NOMO-1 treated with DMSO at 0.1 percent for 48 hours (cell line): ENCODE data around the gene SYNPO2L.
"Not testable (repeated sequence)": the region's sequence is repeated elsewhere in the genome, so short reads cannot be mapped to it uniquely, and the experiment has no call there.

ENCODE experiments used
- DNase-seq: peaks from one replicate; lab custom pipeline; 2025; ENCODE audit not compliant: unreplicated experiment; lab: John Stamatoyannopoulos, UW

The SYNPO2L gene

DNA sequence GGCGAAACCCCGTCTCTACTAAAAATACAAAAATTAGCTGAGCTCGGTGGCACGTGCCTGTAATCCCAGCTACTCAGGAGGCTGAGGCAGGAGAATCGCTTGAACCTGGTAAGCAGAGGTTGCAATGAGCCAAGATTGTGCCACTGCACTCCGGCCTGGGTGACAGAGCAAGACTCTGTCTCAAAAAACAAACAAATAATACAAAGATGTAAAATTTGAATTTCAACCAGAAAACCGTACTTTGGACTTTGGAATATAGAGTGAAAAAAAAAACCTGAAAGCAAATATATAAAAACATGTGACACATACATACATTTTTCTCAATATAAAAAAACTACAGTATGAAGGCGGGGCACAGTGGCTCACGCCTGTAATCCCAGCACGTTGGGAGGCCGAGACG lies 34.9 kb downstream of the SYNPO2L start:
- not testable (repeated sequence) for DNase-seq

DNA sequence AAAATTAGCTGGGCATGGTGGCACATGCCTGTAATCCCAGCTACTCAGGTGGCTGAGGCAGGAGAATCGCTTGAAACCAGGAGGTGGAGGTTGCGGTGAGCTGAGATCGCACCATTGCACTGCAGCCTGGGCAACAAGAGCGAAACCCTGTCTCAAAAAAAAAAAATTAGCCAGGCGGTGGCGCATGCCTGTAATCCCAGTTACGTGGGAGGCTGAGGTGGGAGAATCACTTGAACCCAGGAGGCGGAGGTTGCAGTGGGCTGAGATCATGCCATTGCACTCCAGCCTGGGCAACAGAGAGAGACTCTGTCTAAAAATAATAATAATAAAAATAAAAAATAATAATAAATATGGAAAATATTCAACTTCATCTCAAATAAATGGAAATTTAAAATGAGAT lies 38.7 kb downstream of the SYNPO2L start:
- DNase-seq = not testable (repeated sequence)

DNA sequence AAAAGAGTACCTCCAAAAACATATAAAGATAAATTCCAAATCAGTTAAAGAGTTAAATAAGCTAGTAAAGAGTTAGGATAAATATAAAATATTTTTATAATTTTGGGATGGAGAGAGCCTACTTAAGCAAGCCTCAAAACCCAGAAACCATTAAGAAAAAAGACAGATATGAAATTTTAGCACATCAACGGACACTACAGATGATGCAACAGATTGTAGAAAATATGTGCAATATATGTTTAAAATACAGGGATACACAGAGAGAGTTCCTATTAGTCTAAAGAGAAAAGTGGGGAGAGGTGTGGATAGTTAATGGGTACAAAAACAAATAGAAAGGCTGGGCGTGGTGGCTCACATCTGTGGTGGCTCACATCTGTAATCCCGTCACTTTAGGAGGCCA lies 41.1 kb downstream of the SYNPO2L start:
- no peak for DNase-seq

DNA sequence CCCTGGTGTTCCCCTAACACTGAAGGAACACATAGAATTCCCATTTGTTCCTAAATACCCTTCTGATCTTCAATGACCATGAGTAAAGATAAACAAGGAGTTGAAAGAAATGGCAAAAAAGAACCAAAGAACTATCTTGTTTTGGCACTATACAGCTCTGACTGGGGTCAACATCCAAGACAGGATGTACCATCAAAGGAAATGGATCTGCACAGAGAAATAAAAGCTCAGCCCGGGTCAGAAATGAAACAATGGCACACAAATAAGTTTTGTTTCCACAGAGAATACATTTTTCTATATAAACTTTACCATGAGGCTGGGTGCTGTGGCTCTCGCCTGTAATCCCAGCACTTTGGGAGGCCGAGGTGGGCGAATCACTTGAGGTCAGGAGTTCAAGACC lies 46.7 kb downstream of the SYNPO2L start:
- DNase-seq = no peak

DNA sequence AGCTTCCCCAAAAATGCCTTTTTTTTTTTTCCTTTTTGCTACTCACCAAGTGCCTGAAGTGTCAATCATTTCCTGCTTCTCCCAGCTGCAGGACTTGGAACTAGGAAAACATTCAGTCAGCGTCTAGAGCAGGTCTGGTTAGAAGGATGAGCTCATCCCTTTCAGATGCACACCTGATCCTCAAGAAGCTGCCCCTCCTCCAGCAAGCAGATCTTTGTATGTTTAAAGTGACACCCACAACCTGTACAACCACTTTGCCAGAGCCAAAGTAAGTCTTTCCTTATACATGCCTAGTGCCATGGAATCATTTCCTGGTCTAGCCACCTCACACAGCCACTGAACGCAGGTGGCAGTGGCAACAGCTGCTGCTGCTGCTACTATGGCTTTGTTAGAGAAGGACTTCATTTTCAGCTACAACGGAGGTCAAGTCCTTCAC lies 54.3 kb downstream of the SYNPO2L start:
- no peak for DNase-seq

DNA sequence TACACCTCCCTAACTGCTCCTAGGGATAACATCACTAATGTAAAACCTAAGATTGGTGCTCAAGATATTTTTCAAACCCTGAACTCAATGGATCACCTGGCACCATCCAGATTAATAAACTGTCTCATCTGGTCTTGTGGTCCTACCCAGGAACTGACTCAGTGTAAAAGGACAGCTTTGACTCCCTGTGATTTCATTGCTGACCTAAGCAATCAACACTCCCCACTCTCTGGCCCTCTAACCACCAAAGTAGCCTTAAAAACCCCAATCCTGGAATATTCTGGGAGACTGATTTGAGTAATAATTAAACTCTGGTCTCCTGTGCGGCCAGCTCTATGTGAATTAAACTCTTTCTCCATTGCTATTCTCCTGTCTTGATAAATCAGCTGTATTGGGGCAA lies 58.5 kb downstream of the SYNPO2L start:
- no peak for DNase-seq
